MG63 (cell line): ENCODE data around the gene RMND1. TPM values are rescaled to one million over a fixed set of nuclear protein-coding genes. Genes with fewer than 3 reads are reported as not detected.
A peak's percentile ranks its signal among the peaks of the same experiment; 100 is the strongest.
"Not testable (repeated sequence)": the region's sequence is repeated elsewhere in the genome, so short reads cannot be mapped to it uniquely, and the experiment has no call there.

Source experiments
- DNase-seq: peaks from one replicate; pipeline ENCODE4 v3.0.0-alpha.2; 2020
- H3K27me3 ChIP-seq: fragments of 250-450 bp; sonication (Bioruptor Pico); 2 replicates; pipeline ENCODE4 v1.5.1; 2020; ENCODE audit warnings: mild to moderate bottlenecking, moderate library complexity
- H3K36me3 ChIP-seq: fragments of 250-450 bp; sonication (Bioruptor Pico); 2 replicates; pipeline ENCODE4 v1.5.1; 2020; ENCODE audit warnings: mild to moderate bottlenecking, moderate library complexity
- H3K4me3 ChIP-seq: fragments of 250-450 bp; sonication (Bioruptor Pico); 2 replicates; pipeline ENCODE4 v1.5.1; 2020; ENCODE audit warnings: mild to moderate bottlenecking, moderate library complexity
- H3K9me3 ChIP-seq: fragments of 250-450 bp; sonication (Bioruptor Pico); 2 replicates; pipeline ENCODE4 v1.5.1; 2020; ENCODE audit warnings: mild to moderate bottlenecking, moderate library complexity
- total RNA-seq: library from RNA; depleted of rRNA; stranded (reverse); fragments of >200 nt; shearing (Covaris generic); gene quantifications from 2 replicates; pipeline ENCODE4 v1.2.3, GENCODE V29; 2014; ENCODE audit warnings: low replicate concordance

RMND1 gene
- total RNA-seq, 1 experiment from 2014 or later = 23.5 TPM

- no peak for DNase-seq
- Histone ChIP-seq H3K4me3 (no peak overlapping the region), H3K9me3 (no peaks in the 10 kb centered on the region), H3K27me3 (no peaks in the 10 kb centered on the region), H3K36me3 (no peaks in the 10 kb centered on the region)
Observed at GRCh38 chr6:151475653-151476523, 24.0 kb upstream of the RMND1 start.

GRCh38 chr6:151464702-151465101 is 12.8 kb upstream of the RMND1 start:
- Histone ChIP-seq H3K4me3 (no peak overlapping the region), H3K36me3 (peaks cover 3% of the 10 kb centered on the region), H3K9me3 (no peaks in the 10 kb centered on the region), H3K27me3 (no peaks in the 10 kb centered on the region)
- DNase-seq = no peak

- Histone ChIP-seq H3K27me3 (no peaks in the 10 kb centered on the region), H3K4me3 (no peak overlapping the region), H3K36me3 (peaks cover 3% of the 10 kb centered on the region), H3K9me3 (no peaks in the 10 kb centered on the region)
- DNase-seq = no peak
Observed at GRCh38 chr6:151461673-151462072, 9.7 kb upstream of the RMND1 start.

GRCh38 chr6:151455751-151456398 is 3.9 kb upstream of the RMND1 start:
- H3K36me3 ChIP-seq, H3K27me3 ChIP-seq, H3K4me3 ChIP-seq, DNase-seq, H3K9me3 ChIP-seq: not testable (repeated sequence)

GRCh38 chr6:151452750-151453427 is 963 bp upstream of the RMND1 start:
- H3K4me3 ChIP-seq = peak overlapping the region; percentile 73

GRCh38 chr6:151451417-151451949 is 443 bp downstream of the RMND1 start:
- no peaks in the 10 kb centered on the region; the same call in none of the 2 replicates for H3K36me3 ChIP-seq
- DNase-seq = no peak
- H3K4me3 ChIP-seq = peak overlapping the region; percentile 73
- H3K9me3 ChIP-seq = no peaks in the 10 kb centered on the region
- no peaks in the 10 kb centered on the region for H3K27me3 ChIP-seq

More at GRCh38 chr6:151452750-151453427, 963 bp upstream of the RMND1 start:
- peak; percentile 66 for DNase-seq
- no peaks in the 10 kb centered on the region for H3K9me3 ChIP-seq
- no peaks in the 10 kb centered on the region; the same call in none of the 2 replicates for H3K36me3 ChIP-seq
- H3K27me3 ChIP-seq = no peaks in the 10 kb centered on the region

GRCh38 chr6:151450928-151451327 is 998 bp downstream of the RMND1 start:
- H3K9me3 ChIP-seq, DNase-seq, H3K36me3 ChIP-seq, H3K27me3 ChIP-seq: not testable (repeated sequence)
- H3K4me3 ChIP-seq = peak overlapping the region; percentile 73

- H3K9me3 ChIP-seq = no peaks in the 10 kb centered on the region
- no peak for DNase-seq
- H3K4me3 ChIP-seq = no peak overlapping the region
- H3K27me3 ChIP-seq = no peaks in the 10 kb centered on the region
- peaks cover 13% of the 10 kb centered on the region for H3K36me3 ChIP-seq
Observed at GRCh38 chr6:151448623-151449022, 3.3 kb downstream of the RMND1 start.

GRCh38 chr6:151447237-151447636 is 4.7 kb downstream of the RMND1 start:
- no peak for DNase-seq
- Histone ChIP-seq H3K9me3 (no peaks in the 10 kb centered on the region), H3K4me3 (no peak overlapping the region), H3K27me3 (no peaks in the 10 kb centered on the region), H3K36me3 (peaks cover 16% of the 10 kb centered on the region)

- Histone ChIP-seq H3K27me3 (no peaks in the 10 kb centered on the region), H3K4me3 (no peak overlapping the region)
- no peak for DNase-seq
Observed at GRCh38 chr6:151445482-151445881, 6.4 kb downstream of the RMND1 start.

GRCh38 chr6:151443911-151444621 is 7.9 kb downstream of the RMND1 start:
- no peak for DNase-seq
- Histone ChIP-seq H3K36me3 (peaks cover 25% of the 10 kb centered on the region), H3K9me3 (no peaks in the 10 kb centered on the region), H3K27me3 (no peaks in the 10 kb centered on the region), H3K4me3 (no peak overlapping the region)

More at GRCh38 chr6:151445482-151445881, 6.4 kb downstream of the RMND1 start:
- H3K36me3 ChIP-seq = peaks cover 24% of the 10 kb centered on the region
- no peaks in the 10 kb centered on the region for H3K9me3 ChIP-seq

- Histone ChIP-seq H3K36me3 (peaks cover 25% of the 10 kb centered on the region), H3K9me3 (no peaks in the 10 kb centered on the region), H3K4me3 (no peak overlapping the region), H3K27me3 (no peaks in the 10 kb centered on the region)
- no peak for DNase-seq
Observed at GRCh38 chr6:151443454-151443853, 8.5 kb downstream of the RMND1 start.

- no peak overlapping the region for H3K4me3 ChIP-seq
- no peaks in the 10 kb centered on the region for H3K27me3 ChIP-seq
- no peaks in the 10 kb centered on the region for H3K9me3 ChIP-seq
- no peak for DNase-seq
- peaks cover 25% of the 10 kb centered on the region for H3K36me3 ChIP-seq
Observed at GRCh38 chr6:151442371-151442770, 9.6 kb downstream of the RMND1 start.

GRCh38 chr6:151441390-151442166 is 10.3 kb downstream of the RMND1 start:
- Histone ChIP-seq H3K27me3 (no peaks in the 10 kb centered on the region), H3K36me3 (peaks cover 32% of the 10 kb centered on the region), H3K9me3 (no peaks in the 10 kb centered on the region), H3K4me3 (no peak overlapping the region)
- no peak for DNase-seq

- DNase-seq = no peak
- Histone ChIP-seq H3K4me3 (no peak overlapping the region), H3K9me3 (no peaks in the 10 kb centered on the region), H3K36me3 (peaks cover 38% of the 10 kb centered on the region), H3K27me3 (no peaks in the 10 kb centered on the region)
Observed at GRCh38 chr6:151440930-151441329, 11.0 kb downstream of the RMND1 start.

GRCh38 chr6:151440498-151440897 is 11.4 kb downstream of the RMND1 start:
- no peak for DNase-seq
- Histone ChIP-seq H3K4me3 (no peak overlapping the region), H3K9me3 (no peaks in the 10 kb centered on the region), H3K36me3 (peaks cover 41% of the 10 kb centered on the region), H3K27me3 (no peaks in the 10 kb centered on the region)
